Measurements from ENCODE around the gene CD300LB. TPM values are rescaled to one million over a fixed set of nuclear protein-coding genes. Genes with fewer than 3 reads are reported as not detected.
"Not testable (repeated sequence)": the region's sequence is repeated elsewhere in the genome, so short reads cannot be mapped to it uniquely, and the experiment has no call there.

The CD300LB gene
- polyA plus RNA-seq, 3 donors = 88.0 to 102 (median 92.9) TPM

GRCh38 chr17:74520790-74521480, 10.3 kb downstream of the CD300LB start:
- Histone ChIP-seq H3K4me2 (replicated peaks; ENCODE audit: extremely low read depth, low read length, poor library complexity, severe bottlenecking) (peak overlapping the region; percentile 63), H3K27me3 (ENCODE audit: control insufficient read depth in 2 of 2, insufficient read depth in 2 of 2, low read length in 2 of 2) (no peaks in the 10 kb centered on the region), H3K4me1 (ENCODE audit: control insufficient read depth in 1 of 2, insufficient read depth in 2 of 2, low read length in 2 of 2) (peaks cover 68 to 81% of the 10 kb centered on the region in 2 donors), H3K4me3 (replicated peaks in 1 of 3; ENCODE audit: low read depth in 2 of 3, low read length in 3 of 3) (peak overlapping the region in 2 of 3 experiments; percentile 19 to 55), H3K36me3 (replicated peaks in 1 of 2; ENCODE audit: control insufficient read depth in 1 of 2, insufficient read depth in 2 of 2, low read length in 2 of 2) (peaks cover 36 to 40% of the 10 kb centered on the region in 2 donors), H3K79me2 (ENCODE audit: insufficient read depth, low read length) (peaks cover 52% of the 10 kb centered on the region), H3K9ac (ENCODE audit: insufficient read depth, low read length, poor library complexity, severe bottlenecking) (peak overlapping the region; percentile 76), H2AFZ (ENCODE audit: insufficient read depth, low read depth, low read length, poor library complexity, severe bottlenecking) (no peak overlapping the region), H4K20me1 (ENCODE audit: insufficient read depth, low read length) (no peaks in the 10 kb centered on the region), H3K27ac (ENCODE audit: low read depth in 1 of 2, low read length in 2 of 2) (peak overlapping the region; percentile 98 to 99), H3K9me3 (replicated peaks in 1 of 2; ENCODE audit: control insufficient read depth in 1 of 2, insufficient read depth in 1 of 2, low read length in 2 of 2) (peaks cover 8 to 16% of the 10 kb centered on the region in 2 donors)
- TF ChIP-seq, protein P1, sequence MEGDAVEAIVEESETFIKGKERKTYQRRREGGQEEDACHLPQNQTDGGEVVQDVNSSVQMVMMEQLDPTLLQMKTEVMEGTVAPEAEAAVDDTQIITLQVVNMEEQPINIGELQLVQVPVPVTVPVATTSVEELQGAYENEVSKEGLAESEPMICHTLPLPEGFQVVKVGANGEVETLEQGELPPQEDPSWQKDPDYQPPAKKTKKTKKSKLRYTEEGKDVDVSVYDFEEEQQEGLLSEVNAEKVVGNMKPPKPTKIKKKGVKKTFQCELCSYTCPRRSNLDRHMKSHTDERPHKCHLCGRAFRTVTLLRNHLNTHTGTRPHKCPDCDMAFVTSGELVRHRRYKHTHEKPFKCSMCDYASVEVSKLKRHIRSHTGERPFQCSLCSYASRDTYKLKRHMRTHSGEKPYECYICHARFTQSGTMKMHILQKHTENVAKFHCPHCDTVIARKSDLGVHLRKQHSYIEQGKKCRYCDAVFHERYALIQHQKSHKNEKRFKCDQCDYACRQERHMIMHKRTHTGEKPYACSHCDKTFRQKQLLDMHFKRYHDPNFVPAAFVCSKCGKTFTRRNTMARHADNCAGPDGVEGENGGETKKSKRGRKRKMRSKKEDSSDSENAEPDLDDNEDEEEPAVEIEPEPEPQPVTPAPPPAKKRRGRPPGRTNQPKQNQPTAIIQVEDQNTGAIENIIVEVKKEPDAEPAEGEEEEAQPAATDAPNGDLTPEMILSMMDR (IDR thresholded peaks at IDR 0.05) = no peak
- peaks cover 60 to 68% of the 10 kb centered on the region in 2 donors for H3K36me3 Mint-ChIP-seq
- H3K4me1 Mint-ChIP-seq = peaks cover 79% of the 10 kb centered on the region
- intact Hi-C loops (cut with micrococcal nuclease) = loop anchor here in 1 of 2 donors (1.0 kb wide), 1 partner anchor 7 kb away; no protein-coding TSS in a partner anchor
- H3K27me3 Mint-ChIP-seq (ENCODE audit: low read depth in 3 of 3) = peaks cover 0 to 1% (median 0%) of the 10 kb centered on the region in 3 donors
- H3K27ac Mint-ChIP-seq = peak overlapping the region; percentile 98 to 100 (median 100)
- DNase-seq = peak; percentile 91 to 98 (median 97)
- H3K9me3 Mint-ChIP-seq = peaks cover 7 to 24% (median 12%) of the 10 kb centered on the region in 7 donors
- WGBS (ENCODE audit: insufficient coverage) = 58% methylated on average over 12 of the region's 21 CpGs
- peak overlapping the region; percentile 68 to 85 for H3K4me3 Mint-ChIP-seq

DNA sequence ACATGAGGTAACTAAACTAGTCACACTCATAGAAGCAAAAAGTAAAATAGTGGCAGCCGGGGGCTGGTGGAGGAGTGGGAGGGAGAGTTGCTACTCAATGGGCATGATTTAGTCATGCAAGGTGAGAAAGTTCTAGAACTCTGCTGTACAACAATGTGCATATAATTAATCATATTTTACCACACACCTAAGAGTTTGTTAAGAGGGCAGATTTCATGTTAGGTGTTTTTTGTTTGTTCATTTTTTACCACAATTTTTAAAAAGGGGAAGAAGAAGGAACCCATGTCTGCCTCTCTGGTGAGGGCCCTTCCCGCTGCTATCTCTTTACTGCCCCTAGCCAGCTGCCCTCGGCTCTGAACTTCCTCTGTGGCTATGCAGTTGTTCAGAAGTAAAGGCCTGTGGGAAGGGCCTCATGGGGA, 11.2 kb downstream of the CD300LB start:
- peaks cover 72% of the 10 kb centered on the region for H3K4me1 Mint-ChIP-seq
- H3K4me2 ChIP-seq (replicated peaks; ENCODE audit: extremely low read depth, low read length, poor library complexity, severe bottlenecking) = peak overlapping the region; percentile 40
- TF ChIP-seq, protein P1 (IDR thresholded peaks at IDR 0.05) = no peak
- H3K36me3 ChIP-seq (replicated peaks in 1 of 2; ENCODE audit: control insufficient read depth in 1 of 2, insufficient read depth in 2 of 2, low read length in 2 of 2) = peaks cover 28 to 30% of the 10 kb centered on the region in 2 donors
- peak overlapping the region; percentile 98 to 100 (median 100) for H3K27ac Mint-ChIP-seq
- peak overlapping the region; percentile 76 for H3K9ac ChIP-seq (ENCODE audit: insufficient read depth, low read length, poor library complexity, severe bottlenecking)
- H3K9me3 Mint-ChIP-seq = peaks cover 10 to 26% (median 14%) of the 10 kb centered on the region in 7 donors
- WGBS (ENCODE audit: insufficient coverage) = no CpG with 5 or more reads among the region's 3 CpGs
- peaks cover 43% of the 10 kb centered on the region for H3K79me2 ChIP-seq (ENCODE audit: insufficient read depth, low read length)
- peak overlapping the region in 1 of 2 donors; percentile 26 for H3K4me3 Mint-ChIP-seq
- peaks cover 0 to 3% (median 0%) of the 10 kb centered on the region in 3 donors for H3K27me3 Mint-ChIP-seq (ENCODE audit: low read depth in 3 of 3)
- intact Hi-C loops (cut with micrococcal nuclease) = loop anchor here in 1 of 2 donors (1.0 kb wide), 1 partner anchor 8 kb away; no protein-coding TSS in a partner anchor
- DNase-seq = peak; percentile 80 to 91 (median 87)
- peaks cover 8 to 18% of the 10 kb centered on the region in 2 donors for H3K9me3 ChIP-seq (replicated peaks in 1 of 2; ENCODE audit: control insufficient read depth in 1 of 2, insufficient read depth in 1 of 2, low read length in 2 of 2)
- H4K20me1 ChIP-seq (ENCODE audit: insufficient read depth, low read length) = no peaks in the 10 kb centered on the region
- no peak overlapping the region for H2AFZ ChIP-seq (ENCODE audit: insufficient read depth, low read depth, low read length, poor library complexity, severe bottlenecking)
- H3K4me1 ChIP-seq (ENCODE audit: control insufficient read depth in 1 of 2, insufficient read depth in 2 of 2, low read length in 2 of 2) = peaks cover 59 to 72% of the 10 kb centered on the region in 2 donors
- H3K27ac ChIP-seq (ENCODE audit: low read depth in 1 of 2, low read length in 2 of 2) = peak overlapping the region; percentile 98 to 99
- H3K4me3 ChIP-seq (replicated peaks in 1 of 3; ENCODE audit: low read depth in 2 of 3, low read length in 3 of 3) = peak overlapping the region in 1 of 3 experiments; percentile 6
- H3K27me3 ChIP-seq (ENCODE audit: control insufficient read depth in 2 of 2, insufficient read depth in 2 of 2, low read length in 2 of 2) = no peaks in the 10 kb centered on the region
- peaks cover 55 to 64% of the 10 kb centered on the region in 2 donors for H3K36me3 Mint-ChIP-seq

GRCh38 chr17:74518413-74518981, 12.8 kb downstream of the CD300LB start:
- peaks cover 18 to 38% (median 26%) of the 10 kb centered on the region in 7 donors for H3K9me3 Mint-ChIP-seq
- H3K4me3 Mint-ChIP-seq; H2AFZ ChIP-seq (ENCODE audit: insufficient read depth, low read depth, low read length, poor library complexity, severe bottlenecking); H3K4me2 ChIP-seq (replicated peaks; ENCODE audit: extremely low read depth, low read length, poor library complexity, severe bottlenecking); intact Hi-C loops (cut with micrococcal nuclease); H4K20me1 ChIP-seq (ENCODE audit: insufficient read depth, low read length); DNase-seq; H3K27ac ChIP-seq (ENCODE audit: low read depth in 1 of 2, low read length in 2 of 2); H3K4me3 ChIP-seq (replicated peaks in 1 of 3; ENCODE audit: low read depth in 2 of 3, low read length in 3 of 3); H3K27me3 ChIP-seq (ENCODE audit: control insufficient read depth in 2 of 2, insufficient read depth in 2 of 2, low read length in 2 of 2); H3K9ac ChIP-seq (ENCODE audit: insufficient read depth, low read length, poor library complexity, severe bottlenecking): not testable (repeated sequence)
- peaks cover 52 to 62% of the 10 kb centered on the region in 2 donors for H3K36me3 Mint-ChIP-seq
- peaks cover 63% of the 10 kb centered on the region for H3K4me1 Mint-ChIP-seq
- peaks cover 15% of the 10 kb centered on the region in 2 donors for H3K36me3 ChIP-seq (replicated peaks in 1 of 2; ENCODE audit: control insufficient read depth in 1 of 2, insufficient read depth in 2 of 2, low read length in 2 of 2)
- H3K9me3 ChIP-seq (replicated peaks in 1 of 2; ENCODE audit: control insufficient read depth in 1 of 2, insufficient read depth in 1 of 2, low read length in 2 of 2) = peaks cover 5 to 16% of the 10 kb centered on the region in 2 donors
- WGBS (ENCODE audit: insufficient coverage) = no CpG with 5 or more reads among the region's 6 CpGs
- H3K4me1 ChIP-seq (ENCODE audit: control insufficient read depth in 1 of 2, insufficient read depth in 2 of 2, low read length in 2 of 2) = peaks cover 47 to 60% of the 10 kb centered on the region in 2 donors
- H3K27ac Mint-ChIP-seq = peak overlapping the region in 3 of 7 donors; percentile 8 to 86 (median 54)
- H3K79me2 ChIP-seq (ENCODE audit: insufficient read depth, low read length) = peaks cover 27% of the 10 kb centered on the region
- H3K27me3 Mint-ChIP-seq (ENCODE audit: low read depth in 3 of 3) = peaks cover 0 to 16% (median 9%) of the 10 kb centered on the region in 3 donors
